ENCODE measurements around the gene RNF34.
A peak's percentile ranks its signal among the peaks of the same experiment; 100 is the strongest.

The RNF34 gene

DNA sequence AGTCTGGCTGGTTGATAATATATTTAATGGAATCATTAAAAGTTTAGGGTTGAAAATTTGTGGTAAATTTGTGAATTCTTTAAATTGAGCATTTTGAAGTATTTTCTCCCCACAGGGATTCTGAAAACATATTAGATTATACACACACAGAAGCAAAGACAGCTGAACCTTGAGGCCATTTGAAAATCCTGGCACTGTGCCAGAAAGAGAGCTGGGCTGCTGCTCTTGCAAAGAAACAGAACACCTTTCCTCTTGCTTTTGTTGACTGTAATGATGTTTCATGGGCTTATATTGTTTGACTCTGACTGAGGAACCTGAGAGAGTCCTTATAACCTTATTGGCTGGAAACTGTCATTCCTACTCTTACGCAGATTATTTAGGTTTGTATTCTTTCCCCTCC lies 4.8 kb downstream of the RNF34 start:
- H3K4me3 ChIP-seq (ENCODE audit: low read depth, low read length), result peak overlapping the region; percentile 30
- peak; percentile 86 for DNase-seq (ENCODE audit: low read depth)
- TF ChIP-seq, protein P1, sequence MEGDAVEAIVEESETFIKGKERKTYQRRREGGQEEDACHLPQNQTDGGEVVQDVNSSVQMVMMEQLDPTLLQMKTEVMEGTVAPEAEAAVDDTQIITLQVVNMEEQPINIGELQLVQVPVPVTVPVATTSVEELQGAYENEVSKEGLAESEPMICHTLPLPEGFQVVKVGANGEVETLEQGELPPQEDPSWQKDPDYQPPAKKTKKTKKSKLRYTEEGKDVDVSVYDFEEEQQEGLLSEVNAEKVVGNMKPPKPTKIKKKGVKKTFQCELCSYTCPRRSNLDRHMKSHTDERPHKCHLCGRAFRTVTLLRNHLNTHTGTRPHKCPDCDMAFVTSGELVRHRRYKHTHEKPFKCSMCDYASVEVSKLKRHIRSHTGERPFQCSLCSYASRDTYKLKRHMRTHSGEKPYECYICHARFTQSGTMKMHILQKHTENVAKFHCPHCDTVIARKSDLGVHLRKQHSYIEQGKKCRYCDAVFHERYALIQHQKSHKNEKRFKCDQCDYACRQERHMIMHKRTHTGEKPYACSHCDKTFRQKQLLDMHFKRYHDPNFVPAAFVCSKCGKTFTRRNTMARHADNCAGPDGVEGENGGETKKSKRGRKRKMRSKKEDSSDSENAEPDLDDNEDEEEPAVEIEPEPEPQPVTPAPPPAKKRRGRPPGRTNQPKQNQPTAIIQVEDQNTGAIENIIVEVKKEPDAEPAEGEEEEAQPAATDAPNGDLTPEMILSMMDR (IDR thresholded peaks at IDR 0.05; ENCODE audit: control insufficient read depth, extremely low read depth, insufficient read depth), result no peak

DNA sequence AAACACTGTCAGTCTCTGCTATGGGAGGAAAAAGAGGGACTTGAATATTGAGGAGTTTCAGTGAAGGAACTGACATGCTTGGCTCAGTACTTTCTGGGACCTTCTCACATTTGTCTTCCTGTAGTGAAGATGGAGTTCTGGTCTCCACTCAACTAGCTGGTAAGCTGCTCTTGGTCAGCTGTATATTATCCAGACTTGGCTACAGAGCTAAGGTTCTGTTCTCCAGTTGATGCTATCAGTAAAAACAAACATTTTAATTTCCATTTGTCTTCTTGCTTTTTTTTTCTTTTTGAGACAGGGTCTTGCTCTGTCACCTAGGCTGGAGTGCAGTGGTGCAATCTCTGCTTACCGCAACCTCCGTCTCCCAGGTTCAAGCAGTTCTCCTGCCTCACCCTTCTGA lies 5.3 kb downstream of the RNF34 start:
- TF ChIP-seq, protein P1 (IDR thresholded peaks at IDR 0.05; ENCODE audit: control insufficient read depth, extremely low read depth, insufficient read depth), result no peak
- DNase-seq (ENCODE audit: low read depth), result peak; percentile 75
- peak overlapping the region; percentile 30 for H3K4me3 ChIP-seq (ENCODE audit: low read depth, low read length)

DNA sequence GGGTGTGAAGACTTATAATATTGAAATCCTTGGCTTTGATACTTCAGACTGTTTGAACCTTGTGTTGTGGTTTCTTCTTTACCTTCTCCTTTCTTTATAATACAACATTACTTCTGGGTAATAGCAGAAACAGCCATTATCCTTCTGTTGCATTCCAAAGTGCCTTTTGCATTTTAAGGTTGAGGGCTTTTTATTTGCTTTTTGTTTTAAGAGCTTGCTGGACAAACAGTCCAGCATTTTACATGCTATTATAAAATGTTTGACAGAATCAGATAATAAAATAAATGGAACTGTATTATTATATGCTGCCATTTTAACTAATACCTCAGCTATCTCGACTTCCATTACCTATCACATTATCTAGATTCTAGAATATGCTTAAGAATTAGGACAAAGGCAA lies 14.0 kb downstream of the RNF34 start:
- TF ChIP-seq, protein P1 (IDR thresholded peaks at IDR 0.05; ENCODE audit: control insufficient read depth, extremely low read depth, insufficient read depth), result no peak
- DNase-seq (ENCODE audit: low read depth), result peak; percentile 58
- H3K4me3 ChIP-seq (ENCODE audit: low read depth, low read length), result no peak overlapping the region

DNA sequence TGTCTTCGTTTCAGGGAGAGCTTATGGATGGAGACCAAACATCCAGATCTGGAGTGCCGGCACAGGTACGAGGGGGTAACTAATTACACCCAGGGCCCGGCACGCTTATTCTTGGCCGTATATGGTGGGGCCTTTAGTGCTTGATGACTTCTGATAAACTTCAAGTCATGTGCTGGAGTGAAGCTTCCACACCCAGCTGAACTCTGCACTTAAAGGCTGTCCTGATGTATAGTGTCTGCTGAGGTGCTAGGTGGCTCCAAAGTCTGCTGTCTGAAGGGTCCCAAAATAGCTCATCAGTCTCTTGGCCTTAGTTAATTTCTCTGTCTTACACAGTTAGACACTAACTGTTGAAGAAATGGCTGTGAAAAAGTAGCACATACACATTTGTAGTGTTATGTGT lies 17.9 kb downstream of the RNF34 start:
- DNase-seq (ENCODE audit: low read depth), result no peak
- TF ChIP-seq, protein P1 (IDR thresholded peaks at IDR 0.05; ENCODE audit: control insufficient read depth, extremely low read depth, insufficient read depth), result no peak
- H3K4me3 ChIP-seq (ENCODE audit: low read depth, low read length), result no peak overlapping the region

DNA sequence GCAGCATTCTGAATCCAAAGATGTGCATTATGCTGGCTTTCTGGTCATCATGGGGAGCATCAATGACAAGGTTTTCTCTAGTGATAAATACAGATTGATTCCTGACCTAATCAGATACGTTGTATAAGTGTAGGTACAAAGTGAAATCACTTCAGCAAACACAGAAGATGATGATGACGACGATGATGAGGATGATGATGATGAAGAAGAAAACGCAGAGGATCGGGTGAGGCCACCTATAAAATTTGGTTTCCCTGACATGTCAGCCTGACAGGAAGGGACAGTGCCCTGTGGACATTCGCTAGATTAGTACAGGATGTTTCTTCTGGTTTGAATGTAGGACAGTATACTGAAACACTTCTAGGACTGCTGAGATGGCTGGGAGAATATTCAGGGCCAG lies 20.2 kb downstream of the RNF34 start:
- TF ChIP-seq, protein P1 (IDR thresholded peaks at IDR 0.05; ENCODE audit: control insufficient read depth, extremely low read depth, insufficient read depth), result no peak
- DNase-seq (ENCODE audit: low read depth), result no peak
- H3K4me3 ChIP-seq (ENCODE audit: low read depth, low read length), result no peak overlapping the region

DNA sequence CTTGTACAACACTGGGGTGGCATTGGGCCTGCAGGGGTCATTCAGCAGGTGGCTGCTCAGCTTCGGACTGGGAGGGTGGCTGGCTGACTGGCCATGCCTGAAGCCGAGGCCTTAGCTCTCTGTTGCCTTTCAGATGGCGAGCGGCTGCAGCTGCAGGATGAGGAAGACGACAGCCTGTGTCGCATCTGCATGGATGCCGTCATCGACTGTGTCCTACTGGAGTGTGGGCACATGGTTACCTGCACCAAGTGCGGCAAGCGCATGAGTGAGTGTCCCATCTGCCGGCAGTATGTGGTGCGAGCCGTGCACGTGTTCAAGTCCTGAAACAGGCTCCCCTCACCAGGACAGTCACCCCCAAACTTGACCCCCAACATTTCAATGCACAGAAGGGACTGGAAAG lies 23.3 kb downstream of the RNF34 start:
- TF ChIP-seq, protein P1 (IDR thresholded peaks at IDR 0.05; ENCODE audit: control insufficient read depth, extremely low read depth, insufficient read depth), result no peak
- H3K4me3 ChIP-seq (ENCODE audit: low read depth, low read length), result no peak overlapping the region
- no peak for DNase-seq (ENCODE audit: low read depth)
